HCT116 (cell line): ENCODE data around the gene SPEM3. TPM values are rescaled to one million over a fixed set of nuclear protein-coding genes. Genes with fewer than 3 reads are reported as not detected.

ENCODE experiments used
- ATAC-seq: fragments of 200-7000 bp; cut with Tn5 transposase; 2 replicates; pipeline ENCODE4 v1.9.1; 2020; ENCODE audit warnings: mild to moderate bottlenecking, moderate library complexity
- BruUV-seq: library from RNA; stranded (reverse); fragments of 400-500 nt; replicated peaks from 2 replicates; lab custom pipeline; 2021; lab: Mats Ljungman, UMichigan
- CTCF ChIA-PET: fragments of 300-600 bp; sonication (Branson Sonifier 250); formaldehyde crosslinking; loops from one replicate; lab custom pipeline; 2021; ENCODE audit warnings: antibody characterized with exemption; lab: Charles Lee
- POLR2A ChIA-PET: fragments of 300-600, 350-600 bp; sonication (Branson Sonifier 250); formaldehyde crosslinking; loops from one replicate; lab custom pipeline; 2021; ENCODE audit warnings: antibody characterized with exemption; lab: Charles Lee
- RAD21 ChIA-PET, 2 experiments: fragments of 300-600 bp; sonication (Branson Sonifier 250); formaldehyde crosslinking; loops; one replicate each; lab custom pipeline; 2023; ENCODE audit warnings: low total read pairs in 2 of 2; ENCODE audit not compliant: uncharacterized antibody in 2 of 2, unreplicated experiment in 2 of 2, low non-redundant PET in 1 of 2; lab: Charles Lee
- DNase-seq: peaks from one replicate; pipeline ENCODE4 v3.0.0-alpha.2; 2010; ENCODE audit warnings: low read depth, low spot score
- H2AFZ ChIP-seq: fragments of 200-600 bp; shearing (Covaris generic), sonication (generic); 2 replicates; pipeline ENCODE4 v1.6.1; 2017; ENCODE audit warnings: low read depth, mixed run types, mixed read lengths, antibody characterized with exemption, low read length; ENCODE audit not compliant: poor library complexity, severe bottlenecking
- H3K27ac ChIP-seq: 2 replicates; pipeline ENCODE4 v1.5.1; 2012; ENCODE audit warnings: low read depth, low read length
- H3K27me3 ChIP-seq: fragments of 200-600 bp; sonication (generic); 2 replicates; pipeline ENCODE4 v1.6.1; 2016; ENCODE audit warnings: mixed run types, low read length, mixed read lengths; ENCODE audit not compliant: insufficient read depth
- H3K36me3 ChIP-seq, 2 experiments: fragments of 200-500 bp in 1 of 2; fragments of 200-600 bp in 1 of 2; sonication (Bioruptor generic) in 1 of 2; sonication (generic) in 1 of 2; 2 replicates each; pipeline versions ENCODE4 v1.5.1 to v1.6.1; 2014 to 2016; ENCODE audit warnings: low read length in 2 of 2, inconsistent platforms in 1 of 2, mixed read lengths in 1 of 2, mixed run types in 1 of 2; ENCODE audit not compliant: insufficient read depth in 2 of 2, control insufficient read depth in 1 of 2
- H3K4me1 ChIP-seq, 2 experiments: fragments of 200-600 bp in 1 of 2; sonication (generic) in 1 of 2; 2 replicates each; pipeline versions ENCODE4 v1.5.1 to v1.6.1; 2012 to 2017; ENCODE audit warnings: low read length in 2 of 2, inconsistent platforms in 1 of 2, mild to moderate bottlenecking in 1 of 2, mixed read lengths in 1 of 2, mixed run types in 1 of 2, moderate library complexity in 1 of 2; ENCODE audit not compliant: insufficient read depth in 2 of 2, control insufficient read depth in 1 of 2
- H3K4me2 ChIP-seq: fragments of 200-600 bp; sonication (generic); 2 replicates; pipeline ENCODE4 v1.6.1; 2017; ENCODE audit warnings: mixed run types, low read length, mixed read lengths
- H3K4me3 ChIP-seq, 2 experiments: fragments of 200-600 bp in 1 of 2; sonication (generic) in 1 of 2; replicated peaks in 1 of 2; 2 replicates each; pipeline ENCODE4 v1.5.1; 2011 to 2016; ENCODE audit warnings: low read length in 2 of 2, control low read depth in 1 of 2, low read depth in 1 of 2, mild to moderate bottlenecking in 1 of 2, mixed read lengths in 1 of 2, mixed run types in 1 of 2
- H3K79me2 ChIP-seq: fragments of 200-600 bp; sonication (generic); 2 replicates; pipeline ENCODE4 v1.6.1; 2017; ENCODE audit warnings: mild to moderate bottlenecking, mixed run types, low read length, moderate library complexity, mixed read lengths; ENCODE audit not compliant: insufficient read depth
- H3K9ac ChIP-seq: fragments of 200-600 bp; sonication (generic); 2 replicates; pipeline ENCODE4 v1.6.1; 2016; ENCODE audit warnings: low read length, mixed read lengths
- H3K9me2 ChIP-seq: fragments of 200-600 bp; sonication (generic), shearing (Covaris generic); 2 replicates; pipeline ENCODE4 v1.6.1; 2017; ENCODE audit warnings: mixed run types, mild to moderate bottlenecking, moderate library complexity; ENCODE audit not compliant: insufficient read depth
- H3K9me3 ChIP-seq, 2 experiments: fragments of 200-500 bp in 1 of 2; fragments of 200-600 bp in 1 of 2; sonication (Bioruptor generic) in 1 of 2; sonication (generic) in 1 of 2; 2 replicates each; pipeline ENCODE4 v1.6.1; 2014 to 2017; ENCODE audit warnings: low read length in 2 of 2, mixed read lengths in 2 of 2, inconsistent platforms in 1 of 2, low read depth in 1 of 2, mild to moderate bottlenecking in 1 of 2, mixed run types in 1 of 2, moderate library complexity in 1 of 2; ENCODE audit not compliant: control insufficient read depth in 1 of 2, insufficient read depth in 1 of 2
- H4K20me1 ChIP-seq: fragments of 200-600 bp; sonication (generic), shearing (Covaris generic); 2 replicates; pipeline ENCODE4 v1.6.1; 2017; ENCODE audit warnings: mixed run types, mild to moderate bottlenecking, moderate library complexity; ENCODE audit not compliant: insufficient read depth
- CEBPB ChIP-seq: IDR thresholded peaks from 2 replicates; pipeline ENCODE4 v1.6.1; 2012; ENCODE audit warnings: low read depth
- POLR2A ChIP-seq: IDR thresholded peaks from 2 replicates; pipeline ENCODE4 v1.7.0; 2011; ENCODE audit warnings: borderline replicate concordance; ENCODE audit not compliant: insufficient read depth, insufficient read length; ENCODE audit errors: extremely low read depth
- intact Hi-C: fragments of 100-400 bp; cut with micrococcal nuclease; formaldehyde crosslinking; loops from 2 replicates; pipeline ENCODE4 v1.10.0; 2022
- total RNA-seq: library from RNA; stranded (reverse); gene quantifications from one replicate; pipeline ENCODE4 v1.2.1, GENCODE V29; 2021; ENCODE audit not compliant: unreplicated experiment
- TF ChIP-seq, protein P1 (sequence below), 3 experiments: fragments of 200-600 bp in 1 of 3; sonication (generic) in 1 of 3; IDR thresholded peaks in 2 of 3; conservative IDR thresholded peaks in 1 of 3; 2 replicates each; pipeline ENCODE4 v1.5.1; 2012 to 2017; ENCODE audit warnings: low read depth in 2 of 3, low read length in 2 of 3, antibody characterized with exemption in 1 of 3, borderline replicate concordance in 1 of 3, control low read depth in 1 of 3, mild to moderate bottlenecking in 1 of 3, mixed read lengths in 1 of 3, mixed run types in 1 of 3, moderate library complexity in 1 of 3; ENCODE audit not compliant: insufficient read depth in 1 of 3

SPEM3 gene
- total RNA-seq, 1 experiment from 2014 or later: not detected

GRCh38 chr17:7443499-7444485, 15.1 kb downstream of the SPEM3 start:
- ChIA-PET RAD21 (interaction anchor here in 1 of 2 experiments (0.8 kb wide), 1 partner anchor 8 kb away, joined by 3 read pairs; no protein-coding TSS in a partner anchor), CTCF (interaction anchor here (3.0 kb wide), 1 partner anchor 8 kb away, joined by 28 read pairs; the partner anchor contains the start of gene TMEM102), POLR2A (interaction anchor here (1.0 to 2.6 kb wide), 3 partner anchors 8 to 40 kb away, joined by 3 to 19 read pairs (median 8); partner anchors contain the start of genes TMEM102 and TMEM256)
- H3K4me3 ChIP-seq: no peak overlapping the region
- H3K36me3 ChIP-seq: no peaks in the 10 kb centered on the region
- no peak for DNase-seq
- peaks cover 17 to 26% of the 10 kb centered on the region in 2 experiments for H3K4me1 ChIP-seq
- BruUV-seq: no TSS peak
- TF ChIP-seq, protein P1, sequence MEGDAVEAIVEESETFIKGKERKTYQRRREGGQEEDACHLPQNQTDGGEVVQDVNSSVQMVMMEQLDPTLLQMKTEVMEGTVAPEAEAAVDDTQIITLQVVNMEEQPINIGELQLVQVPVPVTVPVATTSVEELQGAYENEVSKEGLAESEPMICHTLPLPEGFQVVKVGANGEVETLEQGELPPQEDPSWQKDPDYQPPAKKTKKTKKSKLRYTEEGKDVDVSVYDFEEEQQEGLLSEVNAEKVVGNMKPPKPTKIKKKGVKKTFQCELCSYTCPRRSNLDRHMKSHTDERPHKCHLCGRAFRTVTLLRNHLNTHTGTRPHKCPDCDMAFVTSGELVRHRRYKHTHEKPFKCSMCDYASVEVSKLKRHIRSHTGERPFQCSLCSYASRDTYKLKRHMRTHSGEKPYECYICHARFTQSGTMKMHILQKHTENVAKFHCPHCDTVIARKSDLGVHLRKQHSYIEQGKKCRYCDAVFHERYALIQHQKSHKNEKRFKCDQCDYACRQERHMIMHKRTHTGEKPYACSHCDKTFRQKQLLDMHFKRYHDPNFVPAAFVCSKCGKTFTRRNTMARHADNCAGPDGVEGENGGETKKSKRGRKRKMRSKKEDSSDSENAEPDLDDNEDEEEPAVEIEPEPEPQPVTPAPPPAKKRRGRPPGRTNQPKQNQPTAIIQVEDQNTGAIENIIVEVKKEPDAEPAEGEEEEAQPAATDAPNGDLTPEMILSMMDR (IDR thresholded peaks at IDR 0.05 in 2 of 3, conservative IDR thresholded peaks at IDR 0.05 in 1 of 3; ENCODE audit: borderline replicate concordance in 1 of 3, insufficient read depth in 1 of 3, low read depth in 2 of 3, low read length in 2 of 3): no peak
- no peak for TF ChIP-seq POLR2A
- TF ChIP-seq CEBPB: no peak
- H4K20me1 ChIP-seq: no peaks in the 10 kb centered on the region
- intact Hi-C loops: loop anchor here (2.0 kb wide), 2 partner anchors 41 to 117 kb away; partner anchors contain the start of genes POLR2A and SENP3
- peak overlapping the region; percentile 98 for H3K4me2 ChIP-seq
- H3K9ac ChIP-seq: no peak overlapping the region
- H3K9me2 ChIP-seq: no peaks in the 10 kb centered on the region
- ATAC-seq: no peak
- H3K9me3 ChIP-seq: no peaks in the 10 kb centered on the region
- no peaks in the 10 kb centered on the region for H3K27me3 ChIP-seq
- H3K79me2 ChIP-seq: no peaks in the 10 kb centered on the region
- H2AFZ ChIP-seq: no peak overlapping the region
- no peak overlapping the region for H3K27ac ChIP-seq
